Renal cortical epithelial cell (primary cell): ENCODE results near the gene NUDT15. TPM values are rescaled to one million over a fixed set of nuclear protein-coding genes. Genes with fewer than 3 reads are reported as not detected.
"Not testable (repeated sequence)": the region's sequence is repeated elsewhere in the genome, so short reads cannot be mapped to it uniquely, and the experiment has no call there.

Experiments used
- DNase-seq: peaks from one replicate; pipeline ENCODE4 v3.0.0-alpha.2; 2011; ENCODE audit warnings: low read depth
- total RNA-seq: library from RNA; depleted of rRNA; stranded (reverse); fragments of >200 nt; gene quantifications from 2 replicates; pipeline ENCODE4 v1.2.3, GENCODE V29; 2014

The NUDT15 gene
- total RNA-seq = 17.1 and 41.5 TPM in 2 replicates

DNA sequence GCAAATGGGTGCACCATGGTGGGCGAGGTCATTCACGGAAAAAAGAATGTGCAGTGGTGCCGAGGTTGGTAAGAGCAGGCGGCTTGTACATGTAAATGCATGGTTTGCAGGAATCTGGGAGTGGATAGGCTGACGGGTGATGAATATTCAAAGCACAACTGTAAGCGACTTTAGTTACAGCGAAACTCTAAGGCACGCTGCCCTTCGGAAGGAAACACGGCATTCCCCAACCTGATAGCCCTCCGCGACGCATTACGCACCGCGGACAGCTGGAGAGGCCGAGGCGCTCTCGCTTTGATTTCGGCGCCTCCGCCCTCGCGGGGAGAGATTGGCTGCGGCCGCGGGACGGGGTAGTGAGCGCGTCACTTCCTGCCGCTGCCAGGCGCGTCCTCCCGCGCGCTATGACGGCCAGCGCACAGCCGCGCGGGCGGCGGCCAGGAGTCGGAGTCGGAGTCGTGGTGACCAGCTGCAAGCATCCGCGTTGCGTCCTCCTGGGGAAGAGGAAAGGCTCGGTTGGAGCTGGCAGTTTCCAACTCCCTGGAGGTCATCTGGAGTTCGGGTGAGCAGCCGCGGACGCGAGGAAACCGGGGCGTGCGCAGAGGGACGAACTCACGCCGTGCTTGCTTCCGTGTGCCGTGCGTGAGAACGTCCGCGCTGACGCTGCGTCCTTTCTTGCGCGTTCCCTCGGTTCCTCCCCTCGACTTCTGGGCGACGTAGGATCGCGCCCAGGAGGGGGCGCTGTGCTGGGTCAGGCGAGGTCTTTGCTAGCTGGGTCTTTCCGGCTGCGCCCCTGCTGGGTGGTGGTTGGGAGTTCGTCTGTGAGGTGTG, at the start of gene NUDT15:
NUDT15 (plus strand) TSS at position 381 of the 828 bp plus-strand sequence; CDS start at position 402, 21 bp downstream.
- DNase-seq = peak; percentile 88

DNA sequence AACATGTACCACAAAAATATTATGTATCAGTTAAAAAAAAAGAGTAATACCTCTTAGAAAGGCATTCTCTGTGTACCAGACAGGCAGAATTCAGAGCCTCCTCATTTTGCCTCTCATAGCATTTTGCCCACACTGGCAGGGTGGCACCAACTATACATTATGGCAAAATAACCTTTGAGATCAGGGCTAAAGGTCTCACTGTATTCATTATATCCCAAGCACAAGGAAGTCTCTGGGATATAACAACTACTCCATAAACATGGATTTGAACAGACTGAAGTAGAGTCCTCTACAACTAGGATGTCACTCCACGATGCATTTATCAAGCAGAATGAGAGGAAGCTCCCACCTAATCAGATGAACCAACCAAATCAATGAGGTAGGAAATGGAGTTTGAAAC, 47.1 kb upstream of the NUDT15 start:
- DNase-seq = no peak

DNA sequence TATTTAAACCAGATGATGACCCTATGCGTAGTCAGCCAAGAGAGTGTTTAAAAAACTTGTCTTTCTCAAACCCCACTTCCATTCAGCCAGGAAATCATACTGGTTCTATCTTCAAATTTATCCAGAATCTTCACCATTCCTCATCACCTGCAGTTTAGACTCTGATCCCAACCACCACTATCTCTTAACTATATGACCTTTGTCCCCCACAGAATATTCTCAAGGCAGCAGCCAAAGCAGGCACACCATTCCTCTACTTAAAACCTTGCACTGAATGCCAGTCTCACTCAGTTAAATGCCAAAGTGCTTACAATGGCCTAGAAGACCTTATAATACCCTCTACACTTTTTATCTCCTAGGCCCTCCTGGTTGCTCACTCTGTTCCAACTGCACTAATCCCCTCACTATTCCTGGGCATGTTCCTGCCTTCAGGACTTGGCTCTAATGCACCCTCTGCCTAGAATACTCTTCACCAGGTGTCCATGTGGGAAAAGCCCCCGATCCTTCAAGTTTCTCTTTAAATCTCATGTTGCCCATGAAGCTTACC, 46.5 kb upstream of the NUDT15 start:
- no peak for DNase-seq

DNA sequence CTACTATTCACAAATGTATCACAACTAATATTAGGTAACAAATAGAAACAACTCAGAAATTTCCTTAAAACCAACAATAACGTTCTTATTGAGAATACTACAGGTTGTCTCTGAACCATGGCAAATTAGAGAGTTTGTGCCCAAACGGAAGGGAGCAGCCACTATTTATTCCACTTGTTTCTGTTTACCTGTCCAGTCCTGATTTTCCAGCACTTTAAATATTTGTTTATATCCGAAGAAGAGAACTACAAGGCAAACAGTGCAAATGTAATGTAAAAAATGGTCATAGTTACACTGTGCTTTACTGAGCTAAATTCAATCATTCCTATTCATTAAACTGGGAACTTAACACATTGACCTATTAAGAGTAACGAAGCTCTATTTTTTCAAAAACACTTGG, 45.7 kb upstream of the NUDT15 start:
- no peak for DNase-seq

DNA sequence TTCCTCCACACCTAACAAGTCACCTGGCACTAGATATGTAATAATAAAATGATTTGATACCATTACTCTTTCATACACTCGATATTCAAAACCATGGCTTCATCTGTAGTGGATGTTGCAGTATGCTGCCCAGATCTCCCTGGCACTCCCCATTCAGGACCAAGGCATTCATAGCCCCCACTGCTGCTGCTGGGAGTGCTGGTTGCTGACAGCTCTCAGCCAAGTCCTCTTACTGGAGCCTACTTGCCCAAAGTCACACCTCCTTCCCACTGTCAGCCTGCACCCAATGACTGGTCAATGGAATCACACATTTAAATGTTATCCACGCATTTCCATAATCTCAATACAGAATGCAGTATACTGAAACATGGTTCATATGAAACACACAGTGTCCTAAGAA, 40.1 kb upstream of the NUDT15 start:
- DNase-seq = no peak

DNA sequence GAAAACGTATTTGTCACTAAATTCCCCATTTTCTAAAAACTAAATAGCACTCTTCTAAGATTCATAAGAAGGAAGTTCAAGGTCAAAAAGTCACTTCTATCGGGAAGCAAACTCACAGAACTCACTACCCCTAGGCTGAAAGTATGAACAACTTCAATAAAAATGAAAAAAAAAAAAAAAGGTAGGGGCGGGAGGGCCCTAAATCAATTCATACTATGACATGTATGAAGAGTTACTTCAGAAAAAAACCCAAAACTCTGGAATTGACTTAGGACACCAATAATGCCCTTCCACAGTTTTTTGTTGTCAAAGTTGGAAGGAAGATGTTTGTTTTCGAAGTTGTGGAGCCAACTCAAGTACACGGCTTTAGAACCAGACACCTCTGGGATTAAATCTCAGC, 37.6 kb upstream of the NUDT15 start:
- DNase-seq = no peak

DNA sequence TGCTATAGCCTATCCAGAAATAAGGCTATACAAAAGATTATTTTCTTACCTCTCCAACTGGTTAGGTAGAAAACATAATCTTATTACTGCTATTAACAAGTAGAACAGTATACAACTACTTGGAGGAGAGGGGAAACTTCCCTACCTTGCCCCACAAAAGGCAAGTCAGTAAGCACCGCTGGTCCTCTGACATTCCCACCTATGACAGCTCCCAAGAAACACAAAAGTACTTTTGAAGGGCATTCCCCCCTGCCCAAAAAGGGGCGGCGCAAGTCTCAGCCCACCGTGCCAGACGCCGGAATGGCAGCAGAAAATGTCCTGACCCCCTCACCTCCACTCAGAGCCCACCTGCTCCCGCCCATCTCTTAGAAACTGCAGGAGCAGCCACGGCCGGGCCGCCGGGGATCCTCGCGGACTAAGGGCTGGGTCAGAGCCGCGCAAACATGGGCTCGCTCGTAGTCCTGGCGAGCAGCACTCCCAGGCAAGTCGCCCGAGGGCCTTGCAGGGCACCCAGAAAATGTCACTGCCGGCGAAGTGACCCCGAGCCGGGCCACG, 36.9 kb upstream of the NUDT15 start:
- no peak for DNase-seq

DNA sequence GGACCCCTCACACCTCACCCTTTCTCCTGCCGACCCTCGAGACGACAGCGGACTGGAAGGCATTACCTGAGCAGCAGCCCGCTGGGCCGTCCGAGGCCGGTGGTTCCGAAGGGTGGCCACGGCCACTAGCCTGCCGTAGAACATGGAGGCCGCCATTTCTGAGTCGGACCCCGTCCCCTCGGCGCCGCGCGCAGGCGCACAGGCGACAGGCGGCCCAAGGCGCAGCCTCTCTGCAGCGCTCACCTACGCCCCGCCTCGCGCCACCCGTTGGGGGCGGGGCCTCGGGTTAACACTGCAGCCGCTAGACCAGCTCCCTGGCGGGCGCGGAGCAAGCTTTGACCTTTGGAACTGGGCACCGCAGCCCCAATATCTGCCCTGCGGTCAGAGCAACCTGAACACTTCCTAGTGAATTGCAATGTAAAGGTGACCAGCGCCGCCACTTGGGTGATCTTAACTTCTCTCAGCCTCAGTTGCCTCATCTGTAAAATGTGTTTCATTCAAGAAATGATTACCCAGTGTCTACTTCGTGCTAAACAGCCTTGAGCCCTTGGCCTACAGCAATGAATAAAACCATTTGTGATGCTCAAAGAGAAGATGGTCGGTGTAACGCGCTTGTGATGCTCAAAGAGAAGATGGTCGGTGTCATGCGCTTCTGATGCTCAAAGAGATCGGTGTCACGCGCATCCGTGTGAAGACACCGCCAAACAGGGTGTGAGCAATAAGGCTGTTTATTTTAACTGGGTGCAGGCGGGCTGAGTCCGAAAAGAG, 36.2 kb upstream of the NUDT15 start, which contains the start of gene SUCLA2:
SUCLA2 (minus strand) TSS at position 160 of the 768 bp plus-strand sequence; CDS start at position 156, 4 bp downstream.
- peak; percentile 70 for DNase-seq

DNA sequence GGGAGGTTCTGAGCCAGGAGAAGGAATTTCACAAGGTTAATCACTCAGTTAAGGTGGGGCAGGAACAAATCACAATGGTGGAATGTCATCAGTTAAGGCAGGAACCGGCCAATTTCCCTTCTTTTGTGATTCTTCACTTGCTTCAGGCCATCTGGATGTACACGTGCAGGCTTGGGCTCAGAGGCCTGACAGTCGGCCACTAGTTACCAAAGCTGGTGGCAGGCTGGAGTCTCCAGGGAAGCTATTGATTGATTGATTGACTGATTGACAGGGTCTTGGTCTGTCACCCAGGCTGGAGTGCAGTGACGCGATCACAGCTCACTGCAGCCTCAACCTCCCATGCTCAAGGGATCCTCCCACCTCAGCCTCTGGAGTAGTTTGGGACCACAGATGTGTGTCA, 35.5 kb upstream of the NUDT15 start:
- not testable (repeated sequence) for DNase-seq

DNA sequence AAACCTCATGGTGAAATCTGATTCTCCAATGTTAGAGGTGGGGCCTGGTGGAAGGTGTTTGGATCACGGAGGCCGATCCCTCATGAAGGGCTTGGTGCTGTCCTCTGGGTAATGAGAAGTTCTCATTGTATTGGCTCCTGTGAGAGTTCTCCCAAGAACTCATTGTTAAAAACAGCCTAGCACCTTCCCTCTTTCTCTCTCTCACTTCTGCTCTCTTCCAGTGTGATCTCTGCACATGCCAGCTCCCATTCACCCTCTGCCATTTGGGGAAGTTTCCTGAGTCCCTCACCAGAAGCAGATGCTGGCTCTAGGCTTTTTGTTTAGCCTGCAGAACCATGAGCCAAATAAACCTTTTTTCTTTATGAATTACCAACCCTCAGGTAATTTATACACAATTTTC, 33.3 kb upstream of the NUDT15 start:
- DNase-seq = no peak

DNA sequence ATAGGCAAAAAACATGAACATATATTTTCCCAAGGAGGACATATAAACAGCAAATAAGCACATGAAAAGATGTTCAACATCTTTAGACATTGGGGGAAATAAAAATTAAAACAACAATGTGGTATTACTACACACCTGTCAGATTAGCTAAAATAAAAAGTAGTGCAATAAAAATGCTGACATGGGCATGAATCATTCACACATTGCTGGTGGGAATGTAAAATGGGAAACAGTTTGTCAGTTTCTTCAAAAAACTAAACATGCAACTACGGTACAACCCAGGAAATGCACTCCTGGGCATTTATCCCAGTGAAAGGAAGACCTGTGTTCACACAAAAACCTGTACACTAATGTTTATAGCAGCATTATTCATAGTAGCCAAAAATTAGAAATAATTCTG, 31.1 kb upstream of the NUDT15 start:
- DNase-seq = peak; percentile 61

DNA sequence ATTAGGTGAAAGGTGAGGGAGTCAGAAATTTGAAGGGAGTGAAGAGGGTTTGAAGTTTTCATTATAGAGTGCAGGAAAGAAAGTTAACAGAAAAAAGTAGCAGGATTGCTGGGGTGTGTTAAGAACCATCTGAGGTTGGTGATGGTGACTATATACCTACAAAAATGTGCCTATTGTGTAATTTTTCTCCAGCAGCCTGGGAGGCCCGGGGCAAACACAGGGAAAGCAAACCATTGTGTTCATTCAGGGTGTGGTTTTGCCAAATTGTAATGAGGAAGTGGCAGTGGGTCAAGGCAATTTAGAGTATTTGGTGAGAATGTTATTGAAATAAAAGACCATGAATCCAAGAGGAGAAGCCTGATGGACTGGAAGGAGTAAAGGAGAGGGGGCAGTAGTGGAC, 28.2 kb upstream of the NUDT15 start:
- peak; percentile 94 for DNase-seq

DNA sequence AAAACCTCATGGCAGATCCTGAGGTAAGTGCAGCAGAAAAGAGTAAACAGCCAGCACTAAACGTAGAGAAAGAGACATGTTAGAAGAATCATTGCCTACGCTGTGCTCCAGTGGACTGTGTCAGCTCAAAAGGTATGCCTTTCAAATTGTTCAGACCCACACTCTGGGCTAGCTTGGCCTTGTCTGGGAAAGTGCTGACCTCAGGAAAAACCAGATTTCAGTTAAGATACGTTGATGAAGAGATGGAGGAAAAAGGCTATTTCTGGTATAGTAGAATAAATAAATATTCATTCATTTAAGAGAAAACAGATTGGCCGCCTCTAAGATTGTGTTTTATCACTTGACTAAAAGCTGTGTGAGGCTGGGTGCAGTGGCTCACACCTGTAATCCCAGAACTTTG, 26.8 kb upstream of the NUDT15 start:
- DNase-seq = peak; percentile 30

DNA sequence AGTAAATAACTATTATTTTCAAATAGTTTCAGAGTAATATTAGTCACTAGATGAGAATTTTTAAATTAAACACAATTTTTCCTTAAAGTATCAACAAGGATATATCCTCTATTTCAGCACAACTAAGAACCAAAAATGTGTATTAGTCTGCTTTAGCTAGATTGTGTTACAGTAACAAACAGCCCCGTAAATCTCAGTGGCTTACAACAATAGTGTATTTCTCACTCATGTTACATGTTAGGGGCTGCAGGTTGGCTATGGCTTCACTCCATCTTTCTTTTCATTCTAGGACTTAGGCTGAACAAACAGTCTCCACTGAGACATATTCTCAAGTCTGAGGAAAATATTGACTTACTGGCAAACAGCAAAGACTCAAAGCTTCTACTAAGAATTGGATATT, 24.9 kb upstream of the NUDT15 start:
- no peak for DNase-seq

DNA sequence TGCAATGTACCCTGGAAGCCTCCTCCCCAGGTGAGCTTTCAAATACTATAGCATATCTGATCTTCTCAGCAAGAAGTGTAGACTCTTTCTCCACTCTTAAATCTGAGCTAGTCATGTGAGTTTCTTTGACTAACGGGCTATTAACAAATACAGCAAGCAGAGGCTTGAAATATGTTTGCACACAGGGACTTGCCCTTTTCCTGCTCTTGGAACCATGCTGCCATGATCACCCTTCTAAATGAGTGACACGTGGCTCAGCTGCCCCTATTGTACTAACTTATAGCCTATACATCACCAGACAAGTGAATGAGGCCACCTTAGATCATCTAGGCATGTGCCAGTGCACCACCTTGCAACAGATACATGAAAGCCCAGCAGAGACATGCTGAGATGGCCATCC, 23.2 kb upstream of the NUDT15 start:
- no peak for DNase-seq

DNA sequence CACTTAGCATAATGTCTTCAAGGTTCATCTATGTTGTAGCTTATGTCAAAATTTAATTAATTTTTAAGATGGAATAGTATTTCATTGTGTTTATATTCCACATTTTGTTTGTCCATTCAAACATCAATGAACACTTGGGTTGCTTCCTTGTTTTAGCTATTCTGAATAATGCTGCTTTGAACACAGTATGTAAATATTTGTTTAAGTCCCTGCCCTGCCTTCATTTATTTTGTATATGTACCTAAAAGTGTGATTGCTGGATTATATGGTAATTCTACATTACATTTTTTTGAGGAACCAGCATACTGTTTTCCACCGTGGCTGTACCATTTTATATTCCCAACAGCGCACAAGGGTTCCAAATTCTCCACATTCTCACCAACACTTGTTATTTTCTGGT, 18.9 kb upstream of the NUDT15 start:
- DNase-seq = no peak

DNA sequence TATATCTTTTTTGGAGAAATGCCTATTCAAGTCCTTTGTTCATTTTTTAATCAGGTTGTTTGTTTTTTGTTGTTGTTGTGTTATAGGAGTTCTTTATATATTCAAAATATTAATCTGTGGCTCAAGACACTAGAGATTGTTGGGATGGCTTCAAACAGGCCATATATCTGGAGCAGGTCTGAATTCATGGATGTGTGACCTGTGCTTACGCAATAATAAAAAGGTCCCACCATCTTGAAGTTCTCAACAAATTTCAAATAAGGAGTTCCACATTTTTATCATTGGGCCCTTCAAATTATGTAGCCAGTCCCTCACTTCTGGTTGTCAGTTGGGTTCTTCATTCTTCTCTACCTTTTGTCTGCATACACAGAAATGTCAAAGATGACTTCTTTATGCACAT, 17.7 kb upstream of the NUDT15 start:
- DNase-seq = no peak

DNA sequence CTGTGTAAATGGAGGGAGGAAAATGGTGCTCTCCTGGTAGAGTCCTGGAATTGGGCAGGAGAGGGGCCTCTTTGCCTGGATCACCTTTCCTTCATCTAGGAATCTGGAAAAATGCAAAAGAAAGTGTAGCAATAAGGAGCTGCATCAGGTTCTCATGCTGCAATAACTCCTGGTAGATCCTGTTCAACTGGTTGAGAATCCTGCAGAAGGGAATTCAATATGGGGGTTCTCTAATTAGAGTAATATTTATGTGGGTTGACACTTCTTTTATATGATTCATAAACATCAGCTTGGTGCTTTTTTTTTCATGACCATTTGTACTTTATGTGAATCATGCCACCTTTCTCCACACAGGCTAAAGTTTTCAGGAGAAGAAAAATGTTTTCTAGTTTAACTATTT, 9.5 kb upstream of the NUDT15 start:
- DNase-seq = no peak

DNA sequence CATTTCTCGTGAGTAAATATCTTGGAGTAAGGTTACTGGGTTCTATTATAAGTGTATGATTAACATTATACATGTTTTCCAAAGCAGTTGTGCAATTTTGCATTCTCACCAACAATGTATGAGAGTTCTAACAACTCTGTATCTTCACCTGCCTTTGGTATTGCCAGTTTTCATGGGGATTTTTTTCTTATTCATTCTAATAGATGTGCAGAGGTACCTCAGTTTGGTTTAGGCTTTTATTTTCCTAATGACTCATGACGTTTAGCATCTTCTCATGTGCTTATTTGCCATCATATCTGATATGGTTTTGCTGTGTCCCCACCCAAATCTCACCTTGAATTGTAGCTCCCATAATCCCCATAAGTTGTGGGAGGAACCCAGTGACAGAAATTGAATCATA, 7.7 kb upstream of the NUDT15 start:
- no peak for DNase-seq

DNA sequence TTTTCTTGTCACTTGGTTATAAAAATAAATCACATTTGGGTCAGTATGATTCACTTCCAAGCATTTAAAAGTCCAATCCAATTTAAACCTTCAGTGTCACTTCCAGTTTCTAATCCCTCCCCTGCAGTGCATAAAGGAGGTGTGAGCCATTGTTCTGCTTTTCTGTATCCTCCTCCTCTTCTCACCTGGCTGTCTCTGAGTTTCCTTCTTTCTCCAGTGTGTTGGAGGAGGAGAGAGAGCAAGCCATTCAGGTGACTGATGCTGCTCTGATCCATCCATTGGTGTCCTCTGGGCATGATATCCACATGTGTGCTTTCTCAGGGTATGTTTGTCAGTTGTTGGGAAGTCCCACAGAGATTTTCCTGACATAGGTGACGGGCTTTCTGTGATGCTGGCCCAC, 1.2 kb downstream of the NUDT15 start:
- no peak for DNase-seq

DNA sequence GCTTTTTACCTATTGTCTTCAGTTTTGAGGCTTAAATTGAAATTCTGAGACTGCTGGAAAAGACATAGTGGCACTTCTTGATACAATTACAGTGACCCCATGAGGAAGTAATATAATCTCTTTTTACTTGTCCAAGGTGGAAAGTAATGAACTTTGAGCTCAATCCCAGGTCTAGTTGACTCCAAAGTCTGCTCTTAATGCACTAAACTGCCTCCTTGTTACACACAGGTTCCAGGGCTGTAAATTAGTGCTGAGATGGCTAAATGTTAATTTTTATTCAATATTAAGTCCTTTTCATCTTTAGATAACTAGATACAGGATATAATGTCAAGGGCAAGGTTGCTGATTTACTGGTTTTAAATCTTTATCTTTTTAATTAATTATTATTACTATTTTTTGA, 2.5 kb downstream of the NUDT15 start:
- DNase-seq = no peak

DNA sequence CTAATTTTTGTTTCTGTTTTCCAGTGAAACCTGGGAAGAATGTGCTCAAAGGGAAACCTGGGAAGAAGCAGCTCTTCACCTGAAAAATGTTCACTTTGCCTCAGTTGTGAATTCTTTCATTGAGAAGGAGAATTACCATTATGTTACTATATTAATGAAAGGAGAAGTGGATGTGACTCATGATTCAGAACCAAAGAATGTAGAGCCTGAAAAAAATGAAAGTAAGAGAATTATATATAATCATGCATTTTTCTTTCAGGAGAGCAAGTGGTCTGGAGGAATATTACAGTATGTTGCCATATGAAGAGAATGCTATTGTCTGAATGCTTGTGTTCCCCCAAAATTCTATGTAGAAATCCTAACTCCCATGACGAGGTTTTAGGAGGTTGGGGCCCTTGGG, 3.4 kb downstream of the NUDT15 start:
- DNase-seq = no peak

DNA sequence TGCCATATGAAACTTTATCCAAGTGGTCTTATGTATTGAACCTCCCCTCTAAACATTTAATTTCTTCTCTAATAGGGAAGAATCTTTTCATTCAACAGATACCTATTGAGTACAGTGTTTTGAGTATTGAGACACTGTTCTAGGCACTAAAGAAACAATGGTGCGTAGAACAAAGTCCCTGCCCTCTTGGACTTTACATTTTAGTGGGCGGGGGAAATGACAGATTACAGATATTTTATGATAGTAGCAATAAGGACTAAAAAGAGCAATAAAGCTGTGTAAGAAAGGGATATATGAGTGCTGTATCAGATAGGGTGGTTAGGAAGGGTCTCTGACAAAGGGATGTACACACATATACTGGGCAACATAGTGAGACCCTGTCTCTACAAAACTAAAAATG, 5.4 kb downstream of the NUDT15 start:
- no peak for DNase-seq
